ENCODE results near the gene TUT1. TPM values are rescaled to one million over a fixed set of nuclear protein-coding genes. Genes with fewer than 3 reads are reported as not detected.

TUT1 gene
- total RNA-seq, 2 experiments from 2014 or later, result 22.5 to 38.2 TPM

DNA sequence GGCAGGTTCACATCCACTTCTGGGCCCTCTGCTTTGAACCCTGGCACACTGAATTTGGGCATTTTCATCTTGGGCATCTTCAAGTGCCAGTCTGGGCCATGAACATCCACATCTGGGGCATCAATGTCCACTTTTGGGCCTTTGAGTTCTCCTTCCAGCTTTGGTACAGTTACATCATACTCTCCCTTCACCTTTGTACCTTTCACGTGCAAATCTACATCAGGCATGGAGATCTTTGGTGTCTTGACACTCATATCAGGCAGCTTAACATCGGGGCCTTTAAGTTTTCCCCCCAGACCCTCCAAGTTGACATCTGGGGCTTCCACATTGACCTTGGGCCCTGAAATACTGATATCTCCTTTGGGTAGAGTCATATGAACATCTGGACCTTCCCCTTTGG lies 59.2 kb downstream of the TUT1 start:
- ChIA-PET POLR2A (no interaction called here), CTCF (ENCODE audit: unreplicated experiment) (no interaction called here)
- no peak for DNase-seq (ENCODE audit: low spot score)
- no peaks in the 10 kb centered on the region for H3K36me3 ChIP-seq (ENCODE audit: insufficient read depth, low read length)
- no peak overlapping the region for H3K27ac ChIP-seq (ENCODE audit: low read depth, low read length, poor library complexity, severe bottlenecking)
- TF ChIP-seq CTCF (conservative IDR thresholded peaks at IDR 0.05; ENCODE audit: low read length), result no peak
- TF ChIP-seq EZH2phosphoT487 (IDR thresholded peaks at IDR 0.05; ENCODE audit: borderline replicate concordance, low read depth, low read length), result no peak
- no peak overlapping the region for H2AFZ ChIP-seq (ENCODE audit: low read length)
- no TSS peak for BruUV-seq (replicated peaks)
- no peak overlapping the region for H3K4me2 ChIP-seq (ENCODE audit: low read length)
- H3K4me3 ChIP-seq (ENCODE audit: low read depth, low read length, poor library complexity, severe bottlenecking), result no peak overlapping the region
- H3K9me3 ChIP-seq (ENCODE audit: low read length), result no peaks in the 10 kb centered on the region
- H3K4me1 ChIP-seq (ENCODE audit: insufficient read depth, low read length, poor library complexity, severe bottlenecking), result no peaks in the 10 kb centered on the region
- no peaks in the 10 kb centered on the region for H4K20me1 ChIP-seq (ENCODE audit: insufficient read depth, low read length)
- H3K9me2 ChIP-seq (ENCODE audit: insufficient read depth, low read length), result no peaks in the 10 kb centered on the region
- intact Hi-C loops (cut with micrococcal nuclease; ENCODE audit: unreplicated experiment), result no loop called here
- no peaks in the 10 kb centered on the region for H3K79me2 ChIP-seq (ENCODE audit: insufficient read depth, low read depth, low read length)

Small RNAs within 50 kb of the gene (microRNA-seq; reads per million reads assigned to microRNA genes)
- gene MIR6747 (ENCODE audit: borderline replicate concordance), result not detected

Small RNAs within 50 kb of the gene (small RNA-seq; reads per million reads assigned to genes)
- gene AP001458.1 (not detected), gene EEF1G (not detected), gene MIR6747 (not detected)

Other genes starting within 250 kb of the TUT1 start
- gene SCGB1A1, start 172.5 kb downstream of the TUT1 start, total RNA-seq (2014; rRNA removed; shearing (Covaris generic)), result not detected in 2 replicates
- not detected in 2 replicates for gene SCGB1A1, start 172.5 kb downstream of the TUT1 start, total RNA-seq (2022)
- gene AHNAK, start 44.7 kb downstream of the TUT1 start, total RNA-seq (2014; rRNA removed; shearing (Covaris generic)), result 0.08 and 0.28 TPM in 2 replicates
- gene AHNAK, start 44.7 kb downstream of the TUT1 start, total RNA-seq (2022), result 0.21 and 0.30 TPM in 2 replicates
- gene EEF1G, start 17.6 kb downstream of the TUT1 start, total RNA-seq (2014; rRNA removed; shearing (Covaris generic)), result 2,328 and 2,651 TPM in 2 replicates
- gene EEF1G, start 17.6 kb downstream of the TUT1 start, total RNA-seq (2022), result 1,778 and 1,903 TPM in 2 replicates
- gene MTA2, start 10.3 kb upstream of the TUT1 start, total RNA-seq (2014; rRNA removed; shearing (Covaris generic)), result 130 and 133 TPM in 2 replicates
- 162 and 174 TPM in 2 replicates for gene MTA2, start 10.3 kb upstream of the TUT1 start, total RNA-seq (2022)
- gene EML3, start 21.3 kb upstream of the TUT1 start, total RNA-seq (2014; rRNA removed; shearing (Covaris generic)), result 41.2 and 52.8 TPM in 2 replicates
- gene EML3, start 21.3 kb upstream of the TUT1 start, total RNA-seq (2022), result 81.6 and 92.6 TPM in 2 replicates
- gene ROM1, start 21.7 kb upstream of the TUT1 start, total RNA-seq (2014; rRNA removed; shearing (Covaris generic)), result 0.69 and 1.1 TPM in 2 replicates
- gene ROM1, start 21.7 kb upstream of the TUT1 start, total RNA-seq (2022), result 1.2 and 2.5 TPM in 2 replicates
- gene B3GAT3, start 30.5 kb upstream of the TUT1 start, total RNA-seq (2014; rRNA removed; shearing (Covaris generic)), result 55.8 and 74.3 TPM in 2 replicates
- 66.2 and 71.3 TPM in 2 replicates for gene B3GAT3, start 30.5 kb upstream of the TUT1 start, total RNA-seq (2022)
- 91.4 and 108 TPM in 2 replicates for gene GANAB, start 55.1 kb upstream of the TUT1 start, total RNA-seq (2014; rRNA removed; shearing (Covaris generic))
- 205 and 217 TPM in 2 replicates for gene GANAB, start 55.1 kb upstream of the TUT1 start, total RNA-seq (2022)
- gene INTS5, start 61.8 kb upstream of the TUT1 start, total RNA-seq (2014; rRNA removed; shearing (Covaris generic)), result 22.5 and 25.5 TPM in 2 replicates
- 22.1 and 25.1 TPM in 2 replicates for gene INTS5, start 61.8 kb upstream of the TUT1 start, total RNA-seq (2022)
- gene C11orf98, start 73.7 kb upstream of the TUT1 start, total RNA-seq (2014; rRNA removed; shearing (Covaris generic)), result 148 and 194 TPM in 2 replicates
- 84.4 and 105 TPM in 2 replicates for gene C11orf98, start 73.7 kb upstream of the TUT1 start, total RNA-seq (2022)
- gene CSKMT, start 73.8 kb upstream of the TUT1 start, total RNA-seq (2014; rRNA removed; shearing (Covaris generic)), result 88.4 and 90.8 TPM in 2 replicates
- 52.6 and 80.1 TPM in 2 replicates for gene CSKMT, start 73.8 kb upstream of the TUT1 start, total RNA-seq (2022)
- gene UQCC3, start 80.2 kb upstream of the TUT1 start, total RNA-seq (2014; rRNA removed; shearing (Covaris generic)), result 40.0 and 40.3 TPM in 2 replicates
- gene UQCC3, start 80.2 kb upstream of the TUT1 start, total RNA-seq (2022), result 13.1 and 15.5 TPM in 2 replicates
- 7.1 and 9.3 TPM in 2 replicates for gene LBHD1, start 80.7 kb upstream of the TUT1 start, total RNA-seq (2014; rRNA removed; shearing (Covaris generic))
- gene LBHD1, start 80.7 kb upstream of the TUT1 start, total RNA-seq (2022), result 22.3 and 22.8 TPM in 2 replicates
- 101 and 123 TPM in 2 replicates for gene UBXN1, start 87.5 kb upstream of the TUT1 start, total RNA-seq (2014; rRNA removed; shearing (Covaris generic))
- 129 and 140 TPM in 2 replicates for gene UBXN1, start 87.5 kb upstream of the TUT1 start, total RNA-seq (2022)
- gene LRRN4CL, start 98.0 kb upstream of the TUT1 start, total RNA-seq (2014; rRNA removed; shearing (Covaris generic)), result 0.79 and 1.3 TPM in 2 replicates
- gene LRRN4CL, start 98.0 kb upstream of the TUT1 start, total RNA-seq (2022), result 0.65 TPM in 2 replicates
- 20.7 and 21.6 TPM in 2 replicates for gene BSCL2, start 115.9 kb upstream of the TUT1 start, total RNA-seq (2014; rRNA removed; shearing (Covaris generic))
- 46.2 and 46.7 TPM in 2 replicates for gene BSCL2, start 115.9 kb upstream of the TUT1 start, total RNA-seq (2022)
- not detected in 2 replicates for gene GNG3, start 116.2 kb upstream of the TUT1 start, total RNA-seq (2014; rRNA removed; shearing (Covaris generic))
- not detected in 2 replicates for gene GNG3, start 116.2 kb upstream of the TUT1 start, total RNA-seq (2022)
- gene HNRNPUL2, start 135.9 kb upstream of the TUT1 start, total RNA-seq (2014; rRNA removed; shearing (Covaris generic)), result 8.3 and 19.2 TPM in 2 replicates
- 59.2 and 64.4 TPM in 2 replicates for gene HNRNPUL2, start 135.9 kb upstream of the TUT1 start, total RNA-seq (2022)
- gene TTC9C, start 137.0 kb upstream of the TUT1 start, total RNA-seq (2014; rRNA removed; shearing (Covaris generic)), result 36.7 and 51.7 TPM in 2 replicates
- 70.2 and 75.1 TPM in 2 replicates for gene TTC9C, start 137.0 kb upstream of the TUT1 start, total RNA-seq (2022)
- gene ZBTB3, start 162.6 kb upstream of the TUT1 start, total RNA-seq (2014; rRNA removed; shearing (Covaris generic)), result 11.1 and 11.8 TPM in 2 replicates
- gene ZBTB3, start 162.6 kb upstream of the TUT1 start, total RNA-seq (2022), result 10.7 and 11.3 TPM in 2 replicates
- 108 and 118 TPM in 2 replicates for gene POLR2G, start 170.1 kb upstream of the TUT1 start, total RNA-seq (2014; rRNA removed; shearing (Covaris generic))
- gene POLR2G, start 170.1 kb upstream of the TUT1 start, total RNA-seq (2022), result 115 and 118 TPM in 2 replicates
- 23.7 and 26.1 TPM in 2 replicates for gene TAF6L, start 179.9 kb upstream of the TUT1 start, total RNA-seq (2014; rRNA removed; shearing (Covaris generic))
- 24.1 and 29.9 TPM in 2 replicates for gene TAF6L, start 179.9 kb upstream of the TUT1 start, total RNA-seq (2022)
- gene TMEM179B, start 195.9 kb upstream of the TUT1 start, total RNA-seq (2014; rRNA removed; shearing (Covaris generic)), result 22.8 and 33.1 TPM in 2 replicates
- gene TMEM179B, start 195.9 kb upstream of the TUT1 start, total RNA-seq (2022), result 18.6 and 21.5 TPM in 2 replicates
- gene TMEM223, start 200.5 kb upstream of the TUT1 start, total RNA-seq (2014; rRNA removed; shearing (Covaris generic)), result 32.6 and 42.9 TPM in 2 replicates
- 15.8 and 24.4 TPM in 2 replicates for gene TMEM223, start 200.5 kb upstream of the TUT1 start, total RNA-seq (2022)
- gene NXF1, start 213.9 kb upstream of the TUT1 start, total RNA-seq (2014; rRNA removed; shearing (Covaris generic)), result 35.1 and 53.3 TPM in 2 replicates
- gene NXF1, start 213.9 kb upstream of the TUT1 start, total RNA-seq (2022), result 50.5 and 62.0 TPM in 2 replicates
- 21.7 and 30.6 TPM in 2 replicates for gene STX5, start 240.5 kb upstream of the TUT1 start, total RNA-seq (2014; rRNA removed; shearing (Covaris generic))
- gene STX5, start 240.5 kb upstream of the TUT1 start, total RNA-seq (2022), result 41.0 and 47.5 TPM in 2 replicates
- gene TEX54, start 241.3 kb upstream of the TUT1 start, total RNA-seq (2014; rRNA removed; shearing (Covaris generic)), result 1.0 TPM in 1 of 2 replicates, not detected in the other
- gene TEX54, start 241.3 kb upstream of the TUT1 start, total RNA-seq (2022), result 0.89 TPM in 1 of 2 replicates, not detected in the other
- gene WDR74, start 248.1 kb upstream of the TUT1 start, total RNA-seq (2014; rRNA removed; shearing (Covaris generic)), result 139 and 169 TPM in 2 replicates
- gene WDR74, start 248.1 kb upstream of the TUT1 start, total RNA-seq (2022), result 85.0 and 98.4 TPM in 2 replicates

Measured in OCI-LY7 (cell line).